GM21723 (cell line): ENCODE data around the gene TAS2R7.
"Not testable (repeated sequence)": the region's sequence is repeated elsewhere in the genome, so short reads cannot be mapped to it uniquely, and the experiment has no call there.

Source experiments
- ATAC-seq: cut with Tn5 transposase; IDR thresholded peaks from one replicate; pipeline ENCODE4 v1.9.1; 2021; ENCODE audit warnings: mild to moderate bottlenecking, moderate library complexity; ENCODE audit not compliant: unreplicated experiment

The TAS2R7 gene

GRCh38 chr12:10802587-10802986 lies at the start of gene TAS2R7:
TAS2R7 (minus strand) TSS chr12:10802627; CDS start chr12:10802570, 57 bp downstream.
- ATAC-seq, result no peak

GRCh38 chr12:10851243-10851858 lies 48.9 kb upstream of the TAS2R7 start:
- ATAC-seq, result no peak

- no peak for ATAC-seq
Measured at GRCh38 chr12:10849425-10849878, 47.0 kb upstream of the TAS2R7 start, which contains the start of gene PRR4. PRR4 (minus strand) TSS chr12:10849475; CDS start chr12:10849437, 38 bp downstream.

- ATAC-seq, result no peak
Measured at GRCh38 chr12:10847744-10848143, 45.3 kb upstream of the TAS2R7 start.

- no peak for ATAC-seq
Measured at GRCh38 chr12:10842862-10843261, 40.4 kb upstream of the TAS2R7 start.

GRCh38 chr12:10838461-10838860 lies 36.0 kb upstream of the TAS2R7 start:
- no peak for ATAC-seq

GRCh38 chr12:10829994-10830393 lies 27.6 kb upstream of the TAS2R7 start:
- no peak for ATAC-seq

GRCh38 chr12:10826258-10826657 lies 23.8 kb upstream of the TAS2R7 start, which contains the start of gene TAS2R10:
TAS2R10 (minus strand) TSS chr12:10826358; CDS start chr12:10826269, 89 bp downstream.
- no peak for ATAC-seq

- no peak for ATAC-seq
Measured at GRCh38 chr12:10824957-10825356, 22.5 kb upstream of the TAS2R7 start.

- ATAC-seq, result no peak
Measured at GRCh38 chr12:10811883-10812536, 9.6 kb upstream of the TAS2R7 start.

GRCh38 chr12:10810068-10810467 lies 7.6 kb upstream of the TAS2R7 start, which contains the start of gene TAS2R9:
TAS2R9 (minus strand) TSS chr12:10810168; CDS start chr12:10810075, 93 bp downstream.
- no peak for ATAC-seq

- ATAC-seq, result no peak
Measured at GRCh38 chr12:10807186-10807585, 4.8 kb upstream of the TAS2R7 start, which contains the start of gene TAS2R8. TAS2R8 (minus strand) TSS chr12:10807286; CDS start chr12:10806980, 306 bp downstream.

GRCh38 chr12:10801741-10802140 lies 686 bp downstream of the TAS2R7 start:
- ATAC-seq, result no peak

GRCh38 chr12:10794222-10794621 lies 8.2 kb downstream of the TAS2R7 start:
- no peak for ATAC-seq

- not testable (repeated sequence) for ATAC-seq
Measured at GRCh38 chr12:10791769-10792168, 10.7 kb downstream of the TAS2R7 start.

- no peak for ATAC-seq
Measured at GRCh38 chr12:10783252-10783651, 19.2 kb downstream of the TAS2R7 start.

- ATAC-seq, result no peak
Measured at GRCh38 chr12:10779103-10779502, 23.3 kb downstream of the TAS2R7 start.

- no peak for ATAC-seq
Measured at GRCh38 chr12:10771132-10771733, 31.2 kb downstream of the TAS2R7 start.

- ATAC-seq, result no peak
Measured at GRCh38 chr12:10759657-10760056, 42.8 kb downstream of the TAS2R7 start.

- ATAC-seq, result no peak
Measured at GRCh38 chr12:10756194-10756593, 46.2 kb downstream of the TAS2R7 start.

GRCh38 chr12:10753059-10753458 lies 49.4 kb downstream of the TAS2R7 start:
- no peak for ATAC-seq
